PC-9 (cell line): ENCODE data around the gene SNRNP70. TPM values are rescaled to one million over a fixed set of nuclear protein-coding genes. Genes with fewer than 3 reads are reported as not detected.
"Not testable (repeated sequence)": the region's sequence is repeated elsewhere in the genome, so short reads cannot be mapped to it uniquely, and the experiment has no call there.

Experiments used
- BruUV-seq: library from RNA; stranded (reverse); fragments of 400-500 nt; replicated peaks from 2 replicates; lab custom pipeline; 2021; lab: Mats Ljungman, UMichigan
- CTCF ChIA-PET: fragments of 300-600 bp; sonication (Branson Sonifier 250); formaldehyde crosslinking; loops from one replicate; lab custom pipeline; 2022; ENCODE audit warnings: antibody characterized with exemption; lab: Charles Lee
- POLR2A ChIA-PET: fragments of 300-600 bp; sonication (Branson Sonifier 250); formaldehyde crosslinking; loops from one replicate; lab custom pipeline; 2022; ENCODE audit warnings: antibody characterized with exemption; ENCODE audit not compliant: unreplicated experiment; lab: Charles Lee
- DNase-seq, 2 experiments: peaks; one replicate each; pipeline versions ENCODE4 v3.0.0 to v3.0.0-alpha.2; 2015 to 2022; ENCODE audit warnings: mixed read lengths in 1 of 2
- H2AFZ ChIP-seq: fragments of 200-600 bp; sonication (generic); 2 replicates; pipeline ENCODE4 v1.8.1; 2017; ENCODE audit warnings: antibody characterized with exemption
- H3F3A ChIP-seq: fragments of 200-600 bp; sonication (generic); 2 replicates; pipeline ENCODE4 v1.8.1; 2017; ENCODE audit warnings: antibody characterized with exemption, mild to moderate bottlenecking, low read depth; ENCODE audit not compliant: insufficient read depth
- H3K27ac ChIP-seq: fragments of 200-600 bp; sonication (generic); 2 replicates; pipeline ENCODE4 v1.6.1; 2016; ENCODE audit warnings: mixed run types
- H3K27me3 ChIP-seq: fragments of 200-600 bp; sonication (generic); 2 replicates; pipeline ENCODE4 v1.6.1; 2016; ENCODE audit warnings: low read depth, mixed run types; ENCODE audit not compliant: insufficient read depth
- H3K36me3 ChIP-seq: fragments of 200-600 bp; sonication (generic); 2 replicates; pipeline ENCODE4 v1.6.1; 2016; ENCODE audit warnings: low read depth, mixed run types
- H3K4me1 ChIP-seq: fragments of 200-600 bp; sonication (generic); replicated peaks from 2 replicates; pipeline ENCODE4 v1.6.1; 2016; ENCODE audit warnings: mixed run types; ENCODE audit not compliant: insufficient read depth
- H3K4me2 ChIP-seq: fragments of 200-600 bp; sonication (generic); 2 replicates; pipeline ENCODE4 v1.6.1; 2017; ENCODE audit warnings: mixed run types
- H3K4me3 ChIP-seq: fragments of 200-600 bp; sonication (generic); 2 replicates; pipeline ENCODE4 v1.6.1; 2016; ENCODE audit warnings: mixed run types
- H3K79me2 ChIP-seq: fragments of 200-600 bp; sonication (generic); 2 replicates; pipeline ENCODE4 v1.6.1; 2017; ENCODE audit warnings: low read depth, mixed run types
- H3K9me2 ChIP-seq: fragments of 200-600 bp; sonication (generic); 2 replicates; pipeline ENCODE4 v1.8.1; 2017; ENCODE audit warnings: mild to moderate bottlenecking; ENCODE audit not compliant: insufficient read depth
- H3K9me3 ChIP-seq: fragments of 200-600 bp; sonication (generic); 2 replicates; pipeline ENCODE4 v1.8.1; 2016; ENCODE audit warnings: low read depth; ENCODE audit not compliant: insufficient read depth
- H4K20me1 ChIP-seq: fragments of 200-600 bp; sonication (generic); 2 replicates; pipeline ENCODE4 v1.8.1; 2017; ENCODE audit not compliant: insufficient read depth
- CTCF ChIP-seq: fragments of 200-600 bp; sonication (generic); conservative IDR thresholded peaks from 2 replicates; pipeline ENCODE4 v1.6.1; 2017; ENCODE audit warnings: mixed run types, antibody characterized with exemption, mild to moderate bottlenecking, moderate library complexity
- EZH2 ChIP-seq: fragments of 200-600 bp; sonication (generic); IDR thresholded peaks from 2 replicates; pipeline ENCODE4 v1.8.0; 2017; ENCODE audit warnings: antibody characterized with exemption, low read depth
- intact Hi-C: fragments of 100-400 bp; cut with micrococcal nuclease; formaldehyde crosslinking; loops from one replicate; pipeline ENCODE4 v1.10.0; 2022; ENCODE audit not compliant: unreplicated experiment
- total RNA-seq: library from RNA; stranded (reverse); gene quantifications from 2 replicates; pipeline ENCODE4 v1.2.3, GENCODE V29; 2021

Gene SNRNP70
- total RNA-seq, 1 experiment from 2014 or later, result 199 TPM

GRCh38 chr19:49119411-49120324 is 34.4 kb downstream of the SNRNP70 start, which contains the start of gene PPFIA3:
PPFIA3 (plus strand) TSS chr19:49119544; CDS start chr19:49127874, 8,330 bp downstream.
- ChIA-PET POLR2A (interaction anchor here (0.6 kb wide), 1 partner anchor 36 kb away, joined by 15 read pairs; no protein-coding TSS in a partner anchor), CTCF (interaction anchor here (0.6 to 0.7 kb wide), 2 partner anchors 8 to 179 kb away, joined by 5 read pairs; no protein-coding TSS in a partner anchor)
- Histone ChIP-seq H3K27me3 (peaks cover 13% of the 10 kb centered on the region), H3K4me2 (peak within 1 kb of the TSS; percentile 94), H3K79me2 (no peaks in the 10 kb centered on the region), H3F3A (peaks cover 19% of the 10 kb centered on the region), H3K27ac (peak within 1 kb of the TSS; percentile 63), H3K36me3 (no peaks in the 10 kb centered on the region), H3K4me3 (peak within 1 kb of the TSS; percentile 74), H3K4me1 (peaks cover 6% of the 10 kb centered on the region), H3K9me2 (no peaks in the 10 kb centered on the region), H3K9me3 (no peaks in the 10 kb centered on the region), H4K20me1 (peaks cover 3% of the 10 kb centered on the region; the same call in 1 of the 2 replicates), H2AFZ (peak within 1 kb of the TSS; percentile 98)
- peak in 1 of 2 experiments; percentile 64 for DNase-seq
- intact Hi-C loops, result loop anchor here (2.0 kb wide), 2 partner anchors 29 to 45 kb away; no protein-coding TSS in a partner anchor
- no TSS peak for BruUV-seq
- no peak for TF ChIP-seq CTCF
- TF ChIP-seq EZH2, result 0 out of 2 replicates have a peak, but pooled peaks have one; percentile 10

- intact Hi-C loops, result no loop called here
- Histone ChIP-seq H2AFZ (no peak overlapping the region), H3K4me3 (peak overlapping the region; percentile 74; the same call in 1 of the 2 replicates), H3K27ac (no peak overlapping the region), H3K9me2 (no peaks in the 10 kb centered on the region), H3K27me3 (peaks cover 13% of the 10 kb centered on the region), H4K20me1 (peaks cover 3% of the 10 kb centered on the region; the same call in 1 of the 2 replicates), H3K79me2 (no peaks in the 10 kb centered on the region), H3K4me1 (peaks cover 12% of the 10 kb centered on the region; the same call in 1 of the 2 replicates), H3K4me2 (peak overlapping the region; percentile 94), H3F3A (peaks cover 23% of the 10 kb centered on the region), H3K9me3 (no peaks in the 10 kb centered on the region), H3K36me3 (no peaks in the 10 kb centered on the region)
- ChIA-PET CTCF (interaction anchor here (0.6 to 0.7 kb wide), 2 partner anchors 7 to 179 kb away, joined by 5 read pairs; no protein-coding TSS in a partner anchor), POLR2A (no interaction called here)
- BruUV-seq, result no TSS peak
- TF ChIP-seq EZH2, result no peak
- TF ChIP-seq CTCF, result no peak
- no peak for DNase-seq
Observed at GRCh38 chr19:49120325-49120683, 35.1 kb downstream of the SNRNP70 start.

GRCh38 chr19:49120868-49121267 is 35.6 kb downstream of the SNRNP70 start:
- Histone ChIP-seq H3K4me1 (peaks cover 15% of the 10 kb centered on the region; the same call in 1 of the 2 replicates), H2AFZ (no peak overlapping the region), H3K27me3 (peaks cover 13% of the 10 kb centered on the region), H3K9me3 (no peaks in the 10 kb centered on the region), H3K9me2 (no peaks in the 10 kb centered on the region), H3K4me2 (no peak overlapping the region), H3K27ac (no peak overlapping the region), H3K79me2 (no peaks in the 10 kb centered on the region), H3K36me3 (no peaks in the 10 kb centered on the region), H3K4me3 (no peak overlapping the region), H3F3A (peaks cover 23% of the 10 kb centered on the region), H4K20me1 (peaks cover 3% of the 10 kb centered on the region; the same call in 1 of the 2 replicates)
- no peak for TF ChIP-seq CTCF
- TF ChIP-seq EZH2, result no peak
- ChIA-PET POLR2A (interaction anchor here (0.7 kb wide), 1 partner anchor 425 kb away, joined by 7 read pairs; the partner anchor contains the start of gene FUT2), CTCF (no interaction called here)
- DNase-seq, result no peak
- BruUV-seq, result no TSS peak
- intact Hi-C loops, result no loop called here

GRCh38 chr19:49121841-49122240 is 36.6 kb downstream of the SNRNP70 start:
- POLR2A ChIA-PET, DNase-seq, H3K27ac ChIP-seq, H3K4me3 ChIP-seq, H3K4me2 ChIP-seq, H3K79me2 ChIP-seq, H3K36me3 ChIP-seq, CTCF ChIA-PET, H3K9me3 ChIP-seq, H3K9me2 ChIP-seq, H2AFZ ChIP-seq, H4K20me1 ChIP-seq, BruUV-seq, intact Hi-C loops: not testable (repeated sequence)
- Histone ChIP-seq H3K4me1 (peaks cover 15% of the 10 kb centered on the region; the same call in 1 of the 2 replicates), H3K27me3 (peaks cover 13% of the 10 kb centered on the region), H3F3A (peaks cover 18% of the 10 kb centered on the region)
